Measurements from ENCODE around the gene HTD2. TPM values are rescaled to one million over a fixed set of nuclear protein-coding genes. Genes with fewer than 3 reads are reported as not detected.

HTD2 gene
- polyA plus RNA-seq, 1 of the 3 experiments (the other 2 are of a cell fraction): 3.0 TPM

DNA sequence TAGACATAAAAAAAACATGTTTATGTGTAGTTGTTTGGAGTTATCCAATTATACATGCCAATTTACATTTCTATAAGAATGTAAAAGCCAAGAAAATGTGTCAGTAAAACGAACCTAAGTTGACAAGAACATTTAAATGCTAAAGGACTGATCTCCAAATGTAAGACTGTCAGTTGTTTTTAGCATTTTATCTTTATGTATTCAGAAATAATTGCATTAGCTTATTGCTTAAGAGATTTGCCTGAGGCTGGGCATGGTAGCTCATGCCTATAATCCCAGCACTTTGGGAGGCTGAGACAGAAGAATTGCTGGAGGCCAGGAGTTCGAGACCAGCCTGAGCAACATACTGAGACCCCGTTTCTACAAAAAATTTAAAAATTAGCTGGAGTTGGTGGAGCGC is 53.3 kb downstream of the HTD2 start:
- POLR2A ChIA-PET: no interaction called here

More for the DNA sequence above, 53.3 kb downstream of the HTD2 start:
- no peak overlapping the region for H3K4me2 ChIP-seq
- H3K4me1 ChIP-seq (ENCODE audit: control insufficient read depth in 1 of 2, insufficient read depth in 2 of 2, low read depth in 1 of 2, low read length in 1 of 2): peaks cover 0 to 3% of the 10 kb centered on the region in 2 experiments; a peak in 1 of 4 replicates
- no peak for DNase-seq
- H3K27me3 ChIP-seq (ENCODE audit: insufficient read depth): no peaks in the 10 kb centered on the region
- H3K27ac ChIP-seq (ENCODE audit: low read depth in 2 of 2, low read length in 1 of 2): no peak overlapping the region
- no peaks in the 10 kb centered on the region for H3K79me2 ChIP-seq (ENCODE audit: insufficient read depth)
- peaks cover 7% of the 10 kb centered on the region for H3F3A ChIP-seq (replicated peaks; ENCODE audit: insufficient read depth)
- H3K36me3 ChIP-seq (replicated peaks in 1 of 2; ENCODE audit: control insufficient read depth in 1 of 2, insufficient read depth in 2 of 2, low read length in 1 of 2): no peaks in the 10 kb centered on the region
- 82% methylated on average over 4 of the region's 4 CpGs for WGBS (ENCODE audit: low lambda C conversion rate)
- H3K9me3 ChIP-seq: no peaks in the 10 kb centered on the region
- H4K20me1 ChIP-seq (ENCODE audit: insufficient read depth): no peaks in the 10 kb centered on the region
- CTCF ChIA-PET: interaction anchor here (1.4 kb wide), 1 partner anchor 53 kb away, joined by 6 read pairs; the partner anchor contains the start of genes HTD2 and RPP14
- H3K4me3 ChIP-seq (ENCODE audit: low read depth in 2 of 2, low read length in 1 of 2): no peak overlapping the region
- TF ChIP-seq NRF1 (IDR thresholded peaks at IDR 0.05; ENCODE audit: low read depth, low read length) (no peak), YY1 (IDR thresholded peaks at IDR 0.05; ENCODE audit: low read depth) (no peak), SMC3 (IDR thresholded peaks at IDR 0.05; ENCODE audit: low read depth, low read length) (no peak), POLR2AphosphoS5 (IDR thresholded peaks at IDR 0.05; ENCODE audit: low read depth, low read length) (no peak), TAF1 (IDR thresholded peaks at IDR 0.05; ENCODE audit: borderline replicate concordance, low read depth, low read length) (no peak), ELF1 (IDR thresholded peaks at IDR 0.05) (no peak), NFIC (IDR thresholded peaks at IDR 0.05; ENCODE audit: borderline replicate concordance) (no peak), GABPA (IDR thresholded peaks at IDR 0.05; ENCODE audit: low read depth) (no peak), TEAD4 (IDR thresholded peaks at IDR 0.05; ENCODE audit: borderline replicate concordance, insufficient read depth) (no peak), CHD2 (IDR thresholded peaks at IDR 0.05; ENCODE audit: low read length, partially characterized antibody) (no peak), FOXM1 (IDR thresholded peaks at IDR 0.05; ENCODE audit: low read depth) (no peak), EZH2phosphoT487 (IDR thresholded peaks at IDR 0.05; ENCODE audit: borderline replicate concordance, low read depth) (no peak), FOXJ3 (CRISPR knock-in tag; IDR thresholded peaks at IDR 0.05) (no peak)
- TF ChIP-seq, protein P1, sequence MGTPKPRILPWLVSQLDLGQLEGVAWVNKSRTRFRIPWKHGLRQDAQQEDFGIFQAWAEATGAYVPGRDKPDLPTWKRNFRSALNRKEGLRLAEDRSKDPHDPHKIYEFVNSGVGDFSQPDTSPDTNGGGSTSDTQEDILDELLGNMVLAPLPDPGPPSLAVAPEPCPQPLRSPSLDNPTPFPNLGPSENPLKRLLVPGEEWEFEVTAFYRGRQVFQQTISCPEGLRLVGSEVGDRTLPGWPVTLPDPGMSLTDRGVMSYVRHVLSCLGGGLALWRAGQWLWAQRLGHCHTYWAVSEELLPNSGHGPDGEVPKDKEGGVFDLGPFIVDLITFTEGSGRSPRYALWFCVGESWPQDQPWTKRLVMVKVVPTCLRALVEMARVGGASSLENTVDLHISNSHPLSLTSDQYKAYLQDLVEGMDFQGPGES (IDR thresholded peaks at IDR 0.05; ENCODE audit: low read depth, low read length): no peak
- TF ChIP-seq, protein P2, sequence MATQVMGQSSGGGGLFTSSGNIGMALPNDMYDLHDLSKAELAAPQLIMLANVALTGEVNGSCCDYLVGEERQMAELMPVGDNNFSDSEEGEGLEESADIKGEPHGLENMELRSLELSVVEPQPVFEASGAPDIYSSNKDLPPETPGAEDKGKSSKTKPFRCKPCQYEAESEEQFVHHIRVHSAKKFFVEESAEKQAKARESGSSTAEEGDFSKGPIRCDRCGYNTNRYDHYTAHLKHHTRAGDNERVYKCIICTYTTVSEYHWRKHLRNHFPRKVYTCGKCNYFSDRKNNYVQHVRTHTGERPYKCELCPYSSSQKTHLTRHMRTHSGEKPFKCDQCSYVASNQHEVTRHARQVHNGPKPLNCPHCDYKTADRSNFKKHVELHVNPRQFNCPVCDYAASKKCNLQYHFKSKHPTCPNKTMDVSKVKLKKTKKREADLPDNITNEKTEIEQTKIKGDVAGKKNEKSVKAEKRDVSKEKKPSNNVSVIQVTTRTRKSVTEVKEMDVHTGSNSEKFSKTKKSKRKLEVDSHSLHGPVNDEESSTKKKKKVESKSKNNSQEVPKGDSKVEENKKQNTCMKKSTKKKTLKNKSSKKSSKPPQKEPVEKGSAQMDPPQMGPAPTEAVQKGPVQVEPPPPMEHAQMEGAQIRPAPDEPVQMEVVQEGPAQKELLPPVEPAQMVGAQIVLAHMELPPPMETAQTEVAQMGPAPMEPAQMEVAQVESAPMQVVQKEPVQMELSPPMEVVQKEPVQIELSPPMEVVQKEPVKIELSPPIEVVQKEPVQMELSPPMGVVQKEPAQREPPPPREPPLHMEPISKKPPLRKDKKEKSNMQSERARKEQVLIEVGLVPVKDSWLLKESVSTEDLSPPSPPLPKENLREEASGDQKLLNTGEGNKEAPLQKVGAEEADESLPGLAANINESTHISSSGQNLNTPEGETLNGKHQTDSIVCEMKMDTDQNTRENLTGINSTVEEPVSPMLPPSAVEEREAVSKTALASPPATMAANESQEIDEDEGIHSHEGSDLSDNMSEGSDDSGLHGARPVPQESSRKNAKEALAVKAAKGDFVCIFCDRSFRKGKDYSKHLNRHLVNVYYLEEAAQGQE (IDR thresholded peaks at IDR 0.05; ENCODE audit: low read depth, low read length): no peak
- TF ChIP-seq, protein P3, sequence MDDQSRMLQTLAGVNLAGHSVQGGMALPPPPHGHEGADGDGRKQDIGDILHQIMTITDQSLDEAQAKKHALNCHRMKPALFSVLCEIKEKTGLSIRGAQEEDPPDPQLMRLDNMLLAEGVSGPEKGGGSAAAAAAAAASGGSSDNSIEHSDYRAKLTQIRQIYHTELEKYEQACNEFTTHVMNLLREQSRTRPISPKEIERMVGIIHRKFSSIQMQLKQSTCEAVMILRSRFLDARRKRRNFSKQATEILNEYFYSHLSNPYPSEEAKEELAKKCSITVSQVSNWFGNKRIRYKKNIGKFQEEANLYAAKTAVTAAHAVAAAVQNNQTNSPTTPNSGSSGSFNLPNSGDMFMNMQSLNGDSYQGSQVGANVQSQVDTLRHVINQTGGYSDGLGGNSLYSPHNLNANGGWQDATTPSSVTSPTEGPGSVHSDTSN (IDR thresholded peaks at IDR 0.05): no peak
- TF ChIP-seq, protein P4, sequence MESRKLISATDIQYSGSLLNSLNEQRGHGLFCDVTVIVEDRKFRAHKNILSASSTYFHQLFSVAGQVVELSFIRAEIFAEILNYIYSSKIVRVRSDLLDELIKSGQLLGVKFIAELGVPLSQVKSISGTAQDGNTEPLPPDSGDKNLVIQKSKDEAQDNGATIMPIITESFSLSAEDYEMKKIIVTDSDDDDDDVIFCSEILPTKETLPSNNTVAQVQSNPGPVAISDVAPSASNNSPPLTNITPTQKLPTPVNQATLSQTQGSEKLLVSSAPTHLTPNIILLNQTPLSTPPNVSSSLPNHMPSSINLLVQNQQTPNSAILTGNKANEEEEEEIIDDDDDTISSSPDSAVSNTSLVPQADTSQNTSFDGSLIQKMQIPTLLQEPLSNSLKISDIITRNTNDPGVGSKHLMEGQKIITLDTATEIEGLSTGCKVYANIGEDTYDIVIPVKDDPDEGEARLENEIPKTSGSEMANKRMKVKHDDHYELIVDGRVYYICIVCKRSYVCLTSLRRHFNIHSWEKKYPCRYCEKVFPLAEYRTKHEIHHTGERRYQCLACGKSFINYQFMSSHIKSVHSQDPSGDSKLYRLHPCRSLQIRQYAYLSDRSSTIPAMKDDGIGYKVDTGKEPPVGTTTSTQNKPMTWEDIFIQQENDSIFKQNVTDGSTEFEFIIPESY (IDR thresholded peaks at IDR 0.05; ENCODE audit: borderline replicate concordance, low read depth): no peak
- TF ChIP-seq, protein P5, sequence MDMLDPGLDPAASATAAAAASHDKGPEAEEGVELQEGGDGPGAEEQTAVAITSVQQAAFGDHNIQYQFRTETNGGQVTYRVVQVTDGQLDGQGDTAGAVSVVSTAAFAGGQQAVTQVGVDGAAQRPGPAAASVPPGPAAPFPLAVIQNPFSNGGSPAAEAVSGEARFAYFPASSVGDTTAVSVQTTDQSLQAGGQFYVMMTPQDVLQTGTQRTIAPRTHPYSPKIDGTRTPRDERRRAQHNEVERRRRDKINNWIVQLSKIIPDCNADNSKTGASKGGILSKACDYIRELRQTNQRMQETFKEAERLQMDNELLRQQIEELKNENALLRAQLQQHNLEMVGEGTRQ (IDR thresholded peaks at IDR 0.05; ENCODE audit: borderline replicate concordance, low read depth, low read length): no peak
- no peak overlapping the region for H3K9ac ChIP-seq
- H2AFZ ChIP-seq (ENCODE audit: low read depth): no peak overlapping the region
- H3K9me2 ChIP-seq: no peaks in the 10 kb centered on the region
